Midbrain (tissue), 1 donor: Measurements from ENCODE around the gene PHYHD1.
"Not testable (repeated sequence)": the region's sequence is repeated elsewhere in the genome, so short reads cannot be mapped to it uniquely, and the experiment has no call there.

Source experiments
- DNase-seq: peaks from one replicate; lab custom pipeline; 2025; lab: John Stamatoyannopoulos, UW

Gene PHYHD1

DNA sequence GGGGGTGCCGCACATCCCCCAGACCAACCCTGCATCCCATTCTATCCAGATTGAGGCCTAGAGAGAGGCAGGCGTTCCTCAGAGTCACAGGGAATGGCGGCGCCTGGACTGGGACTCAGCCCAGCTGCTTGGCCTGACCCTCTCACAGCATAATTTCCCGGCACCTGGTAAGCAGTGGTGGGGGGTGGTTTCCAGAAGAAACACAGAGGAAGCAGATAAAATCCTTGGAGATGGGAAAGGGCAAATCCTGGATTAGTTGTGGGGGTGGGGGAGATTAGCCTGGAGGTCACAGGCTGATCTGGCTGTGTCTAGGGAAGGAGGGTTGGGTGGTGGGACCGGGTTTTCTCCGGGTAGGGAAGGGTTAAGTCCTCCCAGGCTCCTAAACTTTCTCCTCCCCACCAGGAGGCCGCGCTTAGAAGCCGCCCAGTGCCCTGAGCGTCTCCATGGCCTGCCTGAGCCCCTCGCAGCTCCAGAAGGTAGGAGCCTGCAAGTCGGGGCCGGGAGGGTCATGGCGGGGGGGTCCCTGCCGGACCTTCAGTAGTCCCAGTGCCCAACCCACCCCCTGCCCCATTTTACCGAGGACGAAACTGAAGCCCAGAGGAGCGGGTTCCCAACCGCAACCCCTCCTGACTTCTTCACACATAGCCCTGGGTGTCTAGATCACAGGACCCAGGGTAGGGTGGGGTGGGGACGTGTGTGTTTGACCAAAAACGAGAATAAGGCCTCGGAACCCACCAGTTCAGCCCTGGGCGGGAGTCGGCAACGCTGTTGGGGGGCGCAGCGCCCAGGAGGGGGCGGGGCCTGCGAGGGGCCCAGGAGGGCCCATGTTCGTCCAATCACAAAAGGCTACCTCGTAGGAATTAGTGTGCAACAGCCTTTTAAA, 1.3 kb downstream of the PHYHD1 start:
- DNase-seq, result no peak

DNA sequence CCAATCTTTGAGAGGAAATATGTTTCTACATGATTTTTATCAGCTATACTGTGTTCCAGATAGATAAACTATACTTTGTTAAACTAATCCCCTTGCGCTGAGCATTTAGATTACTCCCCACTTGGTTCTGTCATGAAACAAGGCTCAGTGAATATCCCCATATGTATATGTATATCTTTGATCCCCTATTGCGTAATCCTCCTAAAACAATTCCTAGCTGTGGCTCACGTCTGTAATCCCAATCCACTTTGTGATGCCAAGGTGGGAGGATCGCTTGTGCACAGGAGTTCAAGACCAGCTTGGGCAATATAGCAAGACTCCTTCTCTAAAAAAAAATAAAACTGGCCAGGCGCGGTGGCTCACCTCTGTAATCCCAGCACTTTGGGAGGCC, 2.7 kb downstream of the PHYHD1 start:
- DNase-seq, result no peak

- peak; percentile 48 for DNase-seq
These were observed 7.1 kb downstream of the PHYHD1 start for GRCh38 chr9:128927731-128928411.

GRCh38 chr9:128928624-128929023, 7.8 kb downstream of the PHYHD1 start:
- no peak for DNase-seq

DNA sequence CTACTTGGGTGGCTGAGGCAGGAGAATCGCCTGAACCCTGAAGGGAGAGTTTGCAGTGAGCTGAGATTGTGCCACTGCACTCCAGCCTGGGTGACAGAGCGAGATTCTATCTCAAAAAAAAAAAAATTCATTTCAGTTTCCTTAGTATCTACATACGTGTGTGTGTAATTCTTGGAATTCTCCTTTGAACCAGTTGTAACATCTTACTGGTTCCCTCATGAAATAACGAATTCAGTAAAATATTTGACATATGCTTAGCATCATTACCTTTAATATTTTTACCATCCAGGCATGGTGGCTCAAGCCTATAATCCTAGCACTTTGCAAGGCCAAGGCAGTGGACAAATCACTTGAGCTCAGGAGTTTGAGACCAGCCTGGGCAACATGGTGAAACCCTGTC, 8.8 kb downstream of the PHYHD1 start:
- no peak for DNase-seq

- no peak for DNase-seq
These were observed 12.9 kb downstream of the PHYHD1 start for GRCh38 chr9:128933731-128934130.

DNA sequence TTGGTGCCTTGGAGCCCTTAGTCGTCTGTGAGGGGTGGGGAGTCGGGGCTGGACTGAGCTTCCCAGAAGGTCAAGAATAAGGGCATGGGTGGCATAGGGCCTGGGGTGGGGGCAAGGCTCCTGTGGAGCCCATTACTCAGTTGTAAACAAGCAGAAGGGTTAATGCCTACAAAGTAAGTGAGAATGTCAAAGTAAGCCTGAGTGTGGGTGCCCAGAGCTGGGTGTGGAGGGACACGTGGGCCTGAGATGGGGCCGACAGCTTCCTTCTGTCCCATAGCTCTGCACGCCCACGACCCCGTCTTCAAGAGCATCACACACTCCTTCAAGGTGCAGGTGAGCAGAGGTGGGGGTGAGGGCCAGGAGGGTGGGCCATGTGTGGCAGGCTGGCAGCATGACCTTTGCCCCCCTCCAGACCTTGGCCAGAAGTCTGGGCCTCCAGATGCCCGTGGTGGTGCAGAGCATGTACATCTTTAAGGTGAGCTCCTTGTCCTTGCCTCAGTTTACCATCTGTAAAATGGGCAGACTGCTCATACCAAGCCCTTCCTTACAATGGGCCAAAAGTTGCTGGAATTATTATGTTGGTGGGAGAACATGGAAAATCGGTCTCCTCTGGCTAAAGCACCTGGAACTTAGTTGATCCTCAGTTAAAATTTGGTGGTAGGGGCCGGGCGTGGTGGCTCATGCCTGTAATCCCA, 15.5 kb downstream of the PHYHD1 start:
- DNase-seq, result no peak

- DNase-seq, result no peak
These were observed 16.8 kb downstream of the PHYHD1 start for GRCh38 chr9:128937310-128938165.

GRCh38 chr9:128940271-128940921, 19.6 kb downstream of the PHYHD1 start:
- no peak for DNase-seq

DNA sequence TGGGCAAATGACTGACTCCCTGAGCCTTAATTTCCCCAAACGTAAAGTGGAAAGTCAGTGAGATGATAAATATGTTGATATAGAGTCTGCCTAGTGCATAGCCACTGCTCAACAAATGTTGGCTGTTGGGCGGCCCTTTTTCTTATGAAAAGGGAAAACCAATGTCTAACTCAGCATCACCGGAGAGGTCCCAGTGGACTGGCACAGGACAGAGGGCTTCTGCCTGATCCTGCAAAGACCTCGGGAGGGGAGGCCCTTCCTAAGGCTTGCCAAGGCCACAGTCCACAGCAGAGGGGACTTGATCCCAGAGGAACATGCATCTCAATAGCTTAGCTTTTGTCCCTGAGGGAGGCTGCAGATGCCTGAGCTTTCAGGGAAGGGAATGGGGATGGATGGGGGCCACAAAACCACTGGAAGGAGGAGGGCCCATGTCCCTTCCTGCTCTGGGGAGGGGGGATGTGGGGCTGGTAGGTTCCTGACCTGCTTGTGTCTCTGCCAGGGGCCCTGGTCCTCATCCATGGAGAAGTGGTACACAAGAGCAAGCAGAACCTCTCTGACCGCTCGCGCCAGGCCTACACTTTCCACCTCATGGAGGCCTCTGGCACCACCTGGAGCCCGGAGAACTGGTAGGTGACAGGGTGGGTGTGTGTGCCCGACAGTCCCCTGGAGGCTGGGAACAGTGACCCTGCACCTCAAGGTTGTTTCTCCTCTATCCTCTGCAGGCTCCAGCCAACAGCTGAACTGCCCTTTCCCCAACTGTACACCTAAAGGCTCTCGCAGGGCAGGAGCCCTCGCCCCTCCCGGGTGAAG, 20.4 kb downstream of the PHYHD1 start:
- no peak for DNase-seq

DNA sequence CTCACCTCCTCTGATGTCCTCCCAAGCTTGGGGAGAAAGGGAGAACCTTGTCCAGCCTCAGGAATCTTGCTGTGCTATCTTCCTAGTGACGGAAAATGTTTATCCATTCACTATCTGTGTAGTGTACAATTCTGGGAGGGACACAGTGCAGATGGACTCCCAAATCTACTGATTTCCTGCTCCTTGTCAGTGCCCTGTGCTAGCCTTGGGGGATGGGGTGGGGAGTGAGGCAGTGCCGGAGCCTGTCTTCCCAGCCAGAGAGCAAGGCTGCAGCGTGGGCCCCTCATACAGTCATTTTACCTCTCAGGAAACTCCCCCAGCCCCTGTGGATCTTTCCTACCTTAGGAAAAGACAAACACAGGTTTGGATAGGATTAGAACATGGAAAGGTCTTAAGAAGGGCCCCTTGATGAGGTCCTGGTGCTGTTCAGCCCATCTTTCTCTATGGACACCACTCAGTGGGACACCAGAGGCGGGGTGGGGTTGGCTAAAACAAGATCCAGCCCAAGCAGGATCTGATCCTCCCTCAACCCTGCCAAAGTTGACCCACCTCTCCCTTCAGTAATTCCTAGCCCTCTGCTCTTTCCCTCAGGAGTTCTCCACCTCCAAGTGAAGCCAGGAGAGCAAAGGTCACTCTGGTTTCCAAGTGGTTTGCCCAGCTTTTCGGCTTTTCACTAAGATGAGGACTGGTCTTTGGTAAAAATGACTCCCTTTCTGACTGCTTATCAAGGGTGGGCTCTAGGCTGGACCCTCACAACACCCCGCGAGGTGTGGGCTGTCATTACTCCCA, 23.2 kb downstream of the PHYHD1 start:
- DNase-seq, result no peak

- DNase-seq, result not testable (repeated sequence)
These were observed 24.2 kb downstream of the PHYHD1 start for GRCh38 chr9:128944966-128945365.

DNA sequence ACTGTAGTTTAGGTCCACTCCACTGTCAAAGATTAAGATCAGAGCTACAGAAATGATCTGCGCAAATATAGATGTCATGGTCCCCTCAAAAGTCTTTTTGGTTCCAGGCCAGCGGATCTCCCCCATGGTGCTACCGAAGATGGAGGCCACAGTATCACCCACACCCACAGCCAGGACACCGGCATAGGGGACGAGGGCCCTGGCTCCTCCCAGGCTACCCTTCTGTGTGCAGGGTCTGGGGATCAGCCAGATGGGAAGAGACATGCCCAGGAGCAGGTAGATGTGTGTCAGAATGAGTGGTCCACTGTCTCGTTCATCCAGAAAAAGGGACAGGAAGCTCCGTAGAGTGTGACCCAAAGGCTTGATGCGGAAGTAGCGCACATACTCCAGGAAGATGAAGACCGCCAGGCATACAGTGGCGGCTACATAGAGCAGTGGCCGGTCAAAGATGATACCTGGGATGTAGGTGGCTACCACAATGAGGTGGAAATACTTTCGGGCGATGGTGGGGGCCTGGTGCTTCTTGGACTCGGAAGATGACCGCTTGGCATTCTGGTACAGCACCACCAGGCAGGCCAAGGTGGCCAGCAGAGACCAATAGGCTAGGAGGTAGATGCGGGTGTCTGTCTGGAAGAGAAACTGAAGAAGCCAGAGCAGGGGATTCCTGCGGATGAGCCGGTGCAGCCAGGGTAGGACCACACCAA, 25.2 kb downstream of the PHYHD1 start:
- no peak for DNase-seq

DNA sequence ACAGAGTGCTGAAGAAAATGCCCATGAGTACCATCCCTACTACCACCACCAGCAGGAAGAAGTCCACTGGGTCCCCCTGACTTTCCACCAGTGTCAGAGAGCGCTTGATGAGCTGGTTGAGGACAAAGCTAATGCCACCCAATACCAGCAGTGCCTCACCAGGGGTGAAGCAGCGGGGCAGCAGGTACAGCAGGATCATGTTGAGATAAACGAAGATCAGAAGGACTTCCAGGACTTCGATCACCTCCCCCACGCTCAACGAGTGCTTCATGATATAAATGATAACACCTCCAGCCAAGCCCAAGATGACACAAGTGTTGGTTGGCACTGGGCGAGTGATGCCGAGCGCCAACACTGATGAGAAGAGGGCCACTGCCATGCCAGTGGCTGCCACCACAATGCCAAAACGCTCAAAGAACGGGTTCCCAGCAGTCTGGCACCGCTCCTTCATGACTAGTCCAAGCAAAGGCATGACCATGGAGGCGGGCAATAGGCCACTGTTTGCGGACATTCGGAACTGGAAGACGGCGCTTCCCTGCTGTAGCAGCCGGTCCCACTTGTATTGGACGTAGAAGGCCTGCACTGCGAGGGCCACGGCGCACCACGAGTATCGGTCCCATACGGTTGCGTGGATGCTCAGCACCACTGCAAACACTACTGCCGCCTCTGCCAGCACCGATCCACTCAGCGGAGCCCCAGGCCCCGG, 25.9 kb downstream of the PHYHD1 start:
- DNase-seq, result no peak

GRCh38 chr9:128947277-128947526, 26.4 kb downstream of the PHYHD1 start:
- no peak for DNase-seq

- DNase-seq, result peak; percentile 97
These were observed 26.9 kb downstream of the PHYHD1 start, which contains the start of the genes DOLK and NUP188 for GRCh38 chr9:128947527-128948301. Gene DOLK, minus strand, starts transcription at chr9:128947603. Its CDS starts 300 bp downstream, at chr9:128947303. Gene NUP188, plus strand, starts transcription at chr9:128947699. Its CDS starts 21 bp downstream, at chr9:128947720.

GRCh38 chr9:128961403-128961802, 40.6 kb downstream of the PHYHD1 start:
- DNase-seq, result not testable (repeated sequence)

GRCh38 chr9:128969491-128969890, 48.7 kb downstream of the PHYHD1 start:
- no peak for DNase-seq
